DND-41 (cell line): ENCODE measurements around the gene CASTOR1.

Source experiments
- EZH2 ChIP-seq: IDR thresholded peaks from 3 replicates; pipeline ENCODE4 v1.6.1; 2012; ENCODE audit warnings: borderline replicate concordance, low read depth, mild to moderate bottlenecking, moderate library complexity, low read length, inconsistent platforms; ENCODE audit not compliant: severe bottlenecking
- TF ChIP-seq, protein P1 (sequence below): IDR thresholded peaks from 2 replicates; pipeline ENCODE4 v1.5.1; 2012; ENCODE audit warnings: borderline replicate concordance, low read length, moderate library complexity, mild to moderate bottlenecking; ENCODE audit not compliant: poor library complexity, severe bottlenecking; ENCODE audit errors: extremely low read depth

DNA sequence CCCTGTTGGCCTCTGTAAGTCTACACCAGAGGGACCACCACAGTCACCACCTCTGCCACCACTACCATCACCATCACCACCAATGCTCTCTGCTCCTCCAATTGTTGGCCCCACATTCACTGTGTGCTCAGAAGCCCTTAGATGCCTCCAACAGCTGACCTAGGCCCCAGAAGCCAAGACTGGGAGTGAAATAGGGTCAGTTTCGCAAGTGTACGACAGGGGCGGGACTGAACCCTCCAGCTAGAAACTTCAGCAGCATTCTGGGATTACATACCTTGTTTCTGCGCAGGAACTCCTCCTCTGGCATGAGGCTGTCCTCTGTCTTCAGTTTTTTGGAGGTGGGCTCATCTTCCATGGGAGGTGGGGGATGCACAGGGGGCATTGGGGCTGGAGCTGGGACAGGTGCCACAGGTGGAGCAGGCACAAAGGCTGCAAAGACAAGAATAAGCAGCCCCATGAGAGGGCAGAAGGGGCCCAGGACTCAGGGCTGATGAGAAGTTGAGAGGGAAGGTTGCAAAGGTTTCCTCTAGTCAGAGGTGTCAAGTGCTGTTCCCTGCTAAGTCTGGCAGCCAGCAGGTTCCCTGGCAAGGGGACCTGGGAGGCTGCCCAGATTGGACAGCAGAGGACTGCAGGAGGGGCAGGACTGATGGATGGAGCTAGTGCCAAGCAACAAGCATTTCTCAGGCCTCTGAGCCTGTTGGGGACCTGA is 47.6 kb upstream of the CASTOR1 start:
- TF ChIP-seq, protein P1, sequence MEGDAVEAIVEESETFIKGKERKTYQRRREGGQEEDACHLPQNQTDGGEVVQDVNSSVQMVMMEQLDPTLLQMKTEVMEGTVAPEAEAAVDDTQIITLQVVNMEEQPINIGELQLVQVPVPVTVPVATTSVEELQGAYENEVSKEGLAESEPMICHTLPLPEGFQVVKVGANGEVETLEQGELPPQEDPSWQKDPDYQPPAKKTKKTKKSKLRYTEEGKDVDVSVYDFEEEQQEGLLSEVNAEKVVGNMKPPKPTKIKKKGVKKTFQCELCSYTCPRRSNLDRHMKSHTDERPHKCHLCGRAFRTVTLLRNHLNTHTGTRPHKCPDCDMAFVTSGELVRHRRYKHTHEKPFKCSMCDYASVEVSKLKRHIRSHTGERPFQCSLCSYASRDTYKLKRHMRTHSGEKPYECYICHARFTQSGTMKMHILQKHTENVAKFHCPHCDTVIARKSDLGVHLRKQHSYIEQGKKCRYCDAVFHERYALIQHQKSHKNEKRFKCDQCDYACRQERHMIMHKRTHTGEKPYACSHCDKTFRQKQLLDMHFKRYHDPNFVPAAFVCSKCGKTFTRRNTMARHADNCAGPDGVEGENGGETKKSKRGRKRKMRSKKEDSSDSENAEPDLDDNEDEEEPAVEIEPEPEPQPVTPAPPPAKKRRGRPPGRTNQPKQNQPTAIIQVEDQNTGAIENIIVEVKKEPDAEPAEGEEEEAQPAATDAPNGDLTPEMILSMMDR: no peak
- no peak for TF ChIP-seq EZH2
